Effector CD8-positive, alpha-beta T cell (primary cell): ENCODE results near the gene DAP3.
"Not testable (repeated sequence)": the region's sequence is repeated elsewhere in the genome, so short reads cannot be mapped to it uniquely, and the experiment has no call there.

Experiments
- DNase-seq: peaks from one replicate; lab custom pipeline; 2025; lab: John Stamatoyannopoulos, UW

The DAP3 gene

DNA sequence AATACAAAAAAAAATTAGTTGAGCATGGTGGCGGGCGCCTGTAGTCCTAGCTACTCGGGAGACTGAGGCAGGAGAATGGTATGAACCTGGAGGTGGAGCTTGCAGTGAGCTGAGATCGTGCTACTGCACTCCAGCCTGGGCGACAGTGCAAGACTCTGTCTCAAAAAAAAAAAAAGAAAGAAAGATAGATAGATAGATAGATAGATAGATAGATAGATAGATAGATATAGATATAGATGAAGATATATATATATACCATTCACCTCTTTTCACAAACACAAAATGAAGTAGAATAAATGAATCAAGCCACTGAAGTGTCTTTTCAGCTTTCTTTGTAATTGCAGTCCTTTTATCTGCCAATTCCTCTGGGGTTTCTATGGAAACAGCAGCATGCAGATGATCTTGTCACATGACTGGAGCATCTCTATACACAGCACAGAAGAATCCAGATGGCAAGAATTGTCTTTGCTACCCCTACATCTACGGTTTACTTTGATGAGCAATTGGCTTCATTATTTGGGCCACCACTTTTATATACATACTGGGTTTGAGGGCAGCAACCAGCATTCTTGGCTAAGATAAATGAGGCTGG, 29.7 kb downstream of the DAP3 start:
- DNase-seq: not testable (repeated sequence)

DNA sequence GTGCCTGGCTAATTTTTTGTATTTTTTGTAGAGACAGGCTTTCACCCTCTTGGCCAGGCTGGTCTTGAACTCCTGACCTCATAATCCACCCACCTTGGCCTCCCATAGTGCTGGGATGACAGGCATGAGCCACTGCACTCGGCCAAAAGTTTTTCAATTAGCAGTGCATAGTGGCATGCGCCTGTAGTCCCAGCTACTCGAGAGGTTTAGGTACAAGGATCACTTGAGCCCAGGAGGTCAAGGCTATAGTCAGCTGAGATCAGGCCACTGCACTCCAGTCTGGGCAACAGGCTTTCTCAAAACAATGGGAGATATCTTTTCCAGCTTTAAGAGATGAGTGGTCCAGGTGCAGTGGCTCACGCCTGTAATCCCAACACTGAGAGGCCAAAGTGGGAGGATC, 30.8 kb downstream of the DAP3 start:
- no peak for DNase-seq

DNA sequence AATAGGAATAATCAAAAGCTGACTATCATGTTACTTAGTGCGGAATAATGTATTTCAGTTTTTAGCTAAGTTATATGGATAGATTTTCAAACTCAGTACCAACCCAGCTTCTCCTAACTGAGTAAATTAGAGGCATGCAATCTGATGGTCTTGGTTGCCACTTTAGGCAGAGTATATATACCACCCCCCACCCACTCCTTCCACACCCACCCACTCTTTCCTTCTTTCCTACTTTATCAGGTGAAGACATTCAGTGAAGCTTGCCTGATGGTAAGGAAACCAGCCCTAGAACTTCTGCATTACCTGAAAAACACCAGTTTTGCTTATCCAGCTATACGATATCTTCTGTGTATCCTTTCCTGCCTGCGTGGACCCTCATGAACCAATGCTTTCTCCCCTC, 36.3 kb downstream of the DAP3 start:
- DNase-seq: no peak

DNA sequence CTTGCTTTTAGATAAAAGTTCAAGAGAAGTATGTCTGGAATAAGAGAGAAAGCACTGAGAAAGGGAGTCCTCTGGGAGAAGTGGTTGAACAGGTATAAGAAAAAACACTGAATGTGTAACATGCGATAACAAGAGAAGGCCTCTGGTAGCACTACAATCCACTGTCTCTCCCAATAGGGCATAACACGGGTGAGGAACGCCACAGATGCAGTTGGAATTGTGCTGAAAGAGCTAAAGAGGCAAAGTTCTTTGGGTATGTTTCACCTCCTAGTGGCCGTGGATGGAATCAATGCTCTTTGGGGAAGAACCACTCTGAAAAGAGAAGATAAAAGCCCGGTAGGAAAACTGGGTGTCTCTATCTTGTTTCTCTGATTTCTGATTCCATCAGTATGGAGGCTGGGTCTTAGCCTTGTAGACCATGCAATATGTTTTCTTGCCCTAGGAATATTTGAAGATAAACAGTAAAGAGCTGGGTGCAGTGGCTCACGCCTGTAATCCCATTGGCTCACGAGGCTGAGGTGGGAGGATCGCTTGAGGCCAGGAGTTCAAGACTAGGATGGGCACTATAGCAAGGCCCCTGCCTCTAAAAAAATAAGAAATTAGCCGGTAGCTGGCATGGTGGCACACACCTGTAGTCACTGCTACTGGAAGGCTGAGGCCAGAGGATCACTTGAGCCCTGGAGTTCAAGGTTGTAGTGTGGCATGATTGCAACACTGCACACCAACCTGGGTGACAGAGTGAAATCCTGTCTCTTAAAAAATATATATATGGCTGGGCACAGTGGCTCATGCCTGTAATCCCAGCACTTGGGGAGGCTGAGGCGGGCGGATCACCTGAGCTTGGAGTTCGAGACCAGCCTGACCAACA, 40.4 kb downstream of the DAP3 start:
- DNase-seq: no peak

DNA sequence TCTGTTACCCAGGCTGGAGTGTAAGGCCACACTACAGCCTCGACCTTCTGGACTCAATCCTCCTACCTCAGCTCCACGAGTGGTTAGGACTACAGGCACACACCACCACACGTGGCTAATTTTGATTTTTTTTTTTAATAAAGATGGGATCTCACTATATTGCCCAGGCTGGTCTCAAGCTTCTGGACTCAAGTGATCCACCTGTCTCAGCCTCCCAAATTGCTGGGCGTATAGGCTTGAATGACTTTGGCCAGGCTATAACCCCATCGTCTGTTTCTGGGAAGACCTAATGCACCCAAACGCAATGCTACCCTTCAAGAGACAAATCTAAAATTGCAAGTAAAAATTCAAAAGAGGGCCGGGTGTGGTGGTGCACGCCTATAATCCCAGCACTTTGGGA, 52.1 kb downstream of the DAP3 start:
- no peak for DNase-seq

DNA sequence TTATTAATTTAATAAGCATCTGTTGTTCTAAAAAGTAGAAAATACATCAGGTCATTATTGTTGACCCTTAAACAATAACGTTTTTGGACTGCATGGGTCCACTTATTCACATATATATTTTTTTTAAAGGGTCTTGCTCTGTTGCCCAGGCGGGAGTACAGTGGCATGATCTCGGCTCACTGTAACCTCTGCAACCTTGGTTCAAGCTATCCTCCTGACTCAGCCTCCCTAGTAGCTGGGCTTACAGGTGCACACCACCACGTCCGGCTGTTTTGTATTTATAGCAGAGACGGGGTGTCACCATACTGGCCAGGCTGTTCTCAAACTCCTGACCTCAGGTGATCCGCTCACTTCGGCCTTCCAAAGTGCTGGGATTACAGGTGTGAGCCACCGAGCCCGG, 53.0 kb downstream of the DAP3 start:
- no peak for DNase-seq

DNA sequence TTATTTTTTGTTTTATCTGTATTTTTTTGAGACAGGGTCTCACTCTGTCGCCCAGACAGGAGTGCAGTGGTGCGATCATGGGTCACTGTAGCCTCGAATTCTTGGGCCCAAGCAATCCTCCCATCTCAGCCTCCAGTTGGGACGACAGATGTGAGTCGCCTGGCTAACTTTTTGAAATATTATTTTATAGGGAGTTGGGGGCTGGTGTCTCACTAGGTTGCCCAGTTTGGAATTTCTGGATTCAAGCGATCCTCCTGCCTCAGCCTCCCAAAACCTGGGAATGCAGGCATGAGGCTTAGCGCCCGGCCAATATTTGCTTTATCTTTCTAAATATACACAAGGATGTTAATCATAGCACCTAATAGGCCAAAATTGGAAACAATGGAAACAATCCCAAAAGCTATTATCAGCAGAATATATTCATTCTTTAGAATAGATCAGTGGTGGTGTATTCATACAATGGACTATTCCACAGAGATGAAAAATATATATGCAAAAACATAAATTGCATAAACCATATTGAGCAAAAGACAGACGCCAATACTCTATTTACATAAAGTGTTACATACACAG, 55.9 kb downstream of the DAP3 start:
- no peak for DNase-seq

DNA sequence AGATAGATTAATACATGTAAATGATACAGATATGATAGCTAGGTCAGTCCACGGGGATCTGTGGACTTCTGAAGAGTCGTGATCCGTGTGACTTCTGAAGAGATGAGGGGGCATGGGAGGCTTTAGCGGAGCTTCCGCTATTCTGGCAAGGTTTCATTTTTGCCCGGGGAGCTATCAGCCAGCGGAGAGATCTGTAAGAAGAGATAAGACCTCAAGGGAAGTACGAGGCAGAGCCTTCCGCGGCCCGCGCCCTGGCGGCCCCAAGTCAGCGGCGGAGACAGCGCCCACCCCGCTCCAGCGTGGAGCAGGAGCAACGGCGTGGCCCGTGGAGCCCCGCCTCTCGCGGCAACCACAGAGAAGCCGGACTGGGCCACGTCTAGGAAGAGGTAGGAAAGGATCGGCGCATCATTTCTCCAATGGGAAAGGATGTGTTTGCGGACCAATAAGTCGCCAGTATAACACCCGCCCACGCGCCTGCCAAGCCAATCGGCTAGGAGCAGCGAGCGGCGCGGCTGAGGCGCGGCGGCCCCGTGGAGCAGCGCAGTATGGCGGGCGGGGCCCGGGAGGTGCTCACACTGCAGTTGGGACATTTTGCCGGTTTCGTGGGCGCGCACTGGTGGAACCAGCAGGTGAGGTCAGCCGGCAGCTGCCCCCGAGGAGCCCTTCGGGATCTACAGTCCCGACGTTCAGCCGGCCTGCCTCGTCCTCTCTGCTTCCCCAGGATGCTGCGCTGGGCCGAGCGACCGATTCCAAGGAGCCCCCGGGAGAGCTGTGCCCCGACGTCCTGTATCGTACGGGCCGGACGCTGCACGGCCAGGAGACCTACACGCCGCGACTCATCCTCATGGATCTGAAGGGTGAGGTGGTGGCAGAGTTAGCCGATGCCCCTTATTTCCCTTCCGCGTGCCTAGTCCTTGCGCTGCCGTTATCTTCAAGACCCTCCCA, 56.7 kb downstream of the DAP3 start:
- DNase-seq: peak; percentile 88

DNA sequence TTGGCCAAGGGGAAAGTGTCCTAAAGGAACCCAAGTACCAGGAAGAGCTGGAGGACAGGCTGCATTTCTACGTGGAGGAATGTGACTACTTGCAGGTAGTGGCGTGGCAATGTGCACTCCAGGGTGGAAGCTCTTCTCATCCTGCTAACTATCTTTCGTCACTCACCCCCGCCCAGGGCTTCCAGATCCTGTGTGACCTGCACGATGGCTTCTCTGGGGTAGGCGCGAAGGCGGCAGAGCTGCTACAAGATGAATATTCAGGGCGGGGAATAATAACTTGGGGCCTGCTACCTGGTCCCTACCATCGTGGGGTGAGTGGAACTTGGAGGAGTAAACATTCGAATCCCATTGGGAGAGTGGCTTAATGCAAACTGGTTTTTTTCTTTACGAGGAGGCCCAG, 58.7 kb downstream of the DAP3 start:
- DNase-seq: not testable (repeated sequence)

DNA sequence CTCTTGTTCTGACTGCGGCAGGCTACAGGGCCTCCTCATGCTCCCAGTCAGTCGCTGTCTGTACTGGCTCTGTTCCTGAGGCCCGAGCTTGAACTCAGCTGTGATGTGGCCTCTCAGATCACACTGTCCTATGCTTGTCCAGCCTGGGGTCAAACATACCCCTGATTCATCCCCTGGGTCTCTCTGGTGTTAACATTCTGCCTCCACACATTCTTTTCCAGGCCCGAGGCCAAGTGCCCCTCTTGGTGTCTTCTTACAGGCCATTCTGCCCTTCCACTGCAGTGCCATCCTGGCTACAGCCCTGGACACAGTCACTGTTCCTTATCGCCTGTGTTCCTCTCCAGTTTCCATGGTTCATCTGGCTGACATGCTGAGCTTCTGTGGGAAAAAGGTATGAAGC, 59.2 kb downstream of the DAP3 start:
- DNase-seq: not testable (repeated sequence)

DNA sequence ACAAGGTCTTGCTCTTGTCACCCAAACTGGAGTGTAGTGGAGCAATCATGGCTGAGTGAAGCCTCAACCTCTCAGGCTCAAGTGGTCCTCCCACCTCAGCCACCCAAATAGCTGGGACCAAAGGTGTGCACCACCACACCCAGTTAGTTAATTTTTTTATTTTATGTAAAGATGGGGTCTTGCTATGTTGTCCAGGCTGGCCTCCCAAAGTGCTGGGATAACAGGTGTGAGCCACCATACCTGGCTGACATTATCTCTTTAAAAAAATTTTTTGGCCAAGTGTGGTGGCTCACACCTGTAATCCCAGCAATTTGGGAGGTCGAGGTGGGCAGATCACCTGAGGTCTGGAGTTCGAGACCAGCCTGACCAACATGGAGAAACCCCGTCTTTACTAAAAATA, 70.1 kb downstream of the DAP3 start:
- not testable (repeated sequence) for DNase-seq

DNA sequence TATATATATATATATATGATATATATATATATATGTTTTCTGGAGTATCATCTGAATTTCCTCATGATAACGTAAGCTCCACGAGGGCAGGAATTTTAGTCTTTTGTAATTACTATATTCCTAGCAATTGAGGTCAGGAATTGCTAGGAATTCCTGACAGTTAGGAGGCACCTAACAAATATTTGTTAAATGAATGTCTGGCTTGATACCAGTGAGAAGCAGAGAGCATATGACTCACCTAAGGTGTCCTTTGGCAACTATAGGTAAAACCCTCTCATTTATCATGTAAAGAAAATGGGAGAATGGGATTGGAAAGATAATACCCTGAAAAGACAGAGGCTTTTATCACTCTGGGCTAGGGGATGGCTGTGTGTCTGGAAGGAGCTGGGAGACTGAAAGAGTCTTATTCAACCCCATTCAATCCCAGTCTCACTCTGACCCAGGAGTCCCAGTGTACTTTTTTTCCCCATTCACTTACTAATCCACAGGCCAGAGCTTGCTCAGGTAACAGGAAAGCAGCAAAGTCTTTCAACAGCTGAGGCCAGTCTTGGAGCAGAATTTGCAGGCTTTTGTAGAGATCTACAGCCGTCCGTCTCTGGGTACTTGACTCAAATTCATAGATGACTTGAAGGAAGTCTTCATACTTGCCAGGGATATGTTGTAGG, 71.2 kb downstream of the DAP3 start:
- no peak for DNase-seq

DNA sequence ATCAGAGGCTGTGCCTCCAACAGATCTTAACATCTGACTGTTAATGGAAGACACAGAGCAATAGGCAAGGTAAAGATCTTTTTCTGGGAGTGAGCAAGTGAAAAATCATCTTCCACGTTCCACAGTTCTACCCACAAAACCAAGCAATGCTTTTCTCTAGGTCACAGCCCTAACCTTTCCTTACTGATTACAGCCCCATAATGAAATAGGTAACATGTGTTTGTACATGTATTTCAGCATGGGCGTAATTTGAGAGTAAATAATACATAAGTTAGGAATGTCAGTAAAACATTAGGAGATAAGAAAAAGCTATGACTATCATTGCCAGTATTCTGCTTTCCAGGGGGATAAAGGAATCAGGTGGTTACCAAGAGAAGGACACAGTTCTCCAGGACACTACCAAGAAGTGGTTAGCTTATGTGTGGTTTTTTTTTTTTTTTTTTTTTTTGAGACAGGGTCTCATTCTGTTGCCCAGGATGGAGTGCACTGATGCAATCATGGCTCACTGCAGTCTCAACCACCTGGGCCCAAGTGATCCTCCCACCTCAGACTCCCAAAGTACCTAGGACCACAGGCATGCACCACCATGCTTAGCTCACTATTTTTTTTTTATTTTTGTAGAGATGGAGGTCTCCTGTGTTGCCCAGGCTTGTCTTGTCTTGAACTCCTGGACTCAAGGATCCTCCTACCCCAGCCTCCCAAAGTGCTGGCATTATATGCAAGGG, 72.0 kb downstream of the DAP3 start:
- no peak for DNase-seq

DNA sequence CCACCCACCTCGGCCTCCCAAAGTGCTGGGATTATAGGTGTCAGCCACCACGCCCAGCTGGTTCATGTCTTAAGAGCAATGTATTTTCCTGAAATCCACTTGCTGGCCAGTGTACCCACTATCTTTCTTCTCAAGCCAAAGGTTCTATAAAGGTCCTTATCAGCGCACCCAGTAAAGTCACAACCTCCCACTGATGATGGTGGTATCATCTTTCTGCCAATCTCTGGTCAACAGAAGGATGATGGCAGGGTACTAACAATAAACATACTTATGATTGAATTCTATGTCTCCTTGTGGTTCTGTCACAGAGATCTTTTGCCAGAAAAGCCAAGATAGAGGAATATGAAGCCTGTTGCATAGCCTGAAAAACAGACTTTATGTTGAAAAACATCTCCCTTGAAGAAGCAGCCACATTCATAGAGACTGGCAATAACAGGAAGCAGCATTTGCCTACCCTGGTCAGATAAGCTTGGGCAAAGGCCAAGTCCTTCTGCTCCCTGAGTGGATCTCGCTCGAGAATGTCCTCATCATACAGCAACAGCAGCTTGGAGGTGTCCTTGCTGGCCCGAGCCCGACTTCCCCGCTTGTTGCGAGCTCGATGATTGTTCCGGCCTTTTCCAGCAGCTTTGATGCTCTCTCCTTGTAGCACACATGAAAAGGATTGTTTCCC, 73.0 kb downstream of the DAP3 start:
- DNase-seq: no peak

DNA sequence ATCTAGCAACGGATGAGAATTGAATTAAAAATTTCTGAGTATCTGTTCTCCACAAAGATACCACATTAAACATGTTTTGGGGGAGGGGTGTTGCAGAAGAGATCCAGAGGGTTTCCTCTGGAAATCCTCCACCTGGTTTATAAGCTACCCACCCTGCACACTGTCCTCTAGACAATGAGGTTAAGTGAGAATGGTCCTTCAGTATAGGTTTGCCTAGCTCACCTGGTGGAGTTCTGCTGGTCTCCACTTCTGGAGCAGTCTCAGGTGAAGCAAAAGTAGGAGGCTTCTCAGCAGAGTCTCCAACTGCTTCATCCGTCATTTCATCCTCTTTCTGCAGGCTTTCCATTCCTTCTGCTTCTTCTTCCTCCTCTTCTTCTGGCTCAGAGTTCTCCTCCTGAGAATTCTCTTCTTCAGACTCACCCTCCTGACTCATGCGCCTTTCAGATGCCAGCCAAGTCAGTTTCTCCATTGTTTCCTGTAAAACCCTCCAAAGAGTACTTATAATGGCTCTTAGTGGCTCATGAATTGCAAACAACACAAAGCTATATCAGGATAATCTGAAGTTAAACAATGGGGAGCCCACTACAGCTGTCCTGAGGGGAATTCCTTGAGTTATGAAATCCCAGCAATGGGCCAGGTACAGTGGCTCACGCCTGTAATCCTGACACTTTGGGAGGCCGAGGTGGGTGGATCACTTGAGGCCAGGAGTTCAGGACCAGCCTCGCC, 74.4 kb downstream of the DAP3 start:
- DNase-seq: not testable (repeated sequence)

DNA sequence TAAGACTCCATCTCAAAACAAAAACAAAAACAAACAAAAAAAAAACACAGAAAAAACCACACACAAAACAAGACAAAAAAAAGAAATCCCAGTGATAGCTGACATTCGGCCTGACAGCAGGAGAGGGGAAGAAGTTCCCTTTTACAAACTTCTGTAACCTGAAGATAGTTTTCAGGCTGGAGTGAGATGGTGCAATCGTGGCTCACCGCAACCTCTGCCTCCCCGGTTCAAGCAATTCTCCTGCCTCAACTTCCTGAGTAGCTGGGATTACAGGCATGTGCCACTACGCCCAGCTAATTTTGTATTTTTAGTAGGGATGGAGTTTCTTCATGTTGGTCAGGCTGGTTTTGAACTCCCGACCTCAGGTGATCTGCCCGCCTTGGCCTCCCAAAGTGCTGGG, 75.1 kb downstream of the DAP3 start:
- not testable (repeated sequence) for DNase-seq

DNA sequence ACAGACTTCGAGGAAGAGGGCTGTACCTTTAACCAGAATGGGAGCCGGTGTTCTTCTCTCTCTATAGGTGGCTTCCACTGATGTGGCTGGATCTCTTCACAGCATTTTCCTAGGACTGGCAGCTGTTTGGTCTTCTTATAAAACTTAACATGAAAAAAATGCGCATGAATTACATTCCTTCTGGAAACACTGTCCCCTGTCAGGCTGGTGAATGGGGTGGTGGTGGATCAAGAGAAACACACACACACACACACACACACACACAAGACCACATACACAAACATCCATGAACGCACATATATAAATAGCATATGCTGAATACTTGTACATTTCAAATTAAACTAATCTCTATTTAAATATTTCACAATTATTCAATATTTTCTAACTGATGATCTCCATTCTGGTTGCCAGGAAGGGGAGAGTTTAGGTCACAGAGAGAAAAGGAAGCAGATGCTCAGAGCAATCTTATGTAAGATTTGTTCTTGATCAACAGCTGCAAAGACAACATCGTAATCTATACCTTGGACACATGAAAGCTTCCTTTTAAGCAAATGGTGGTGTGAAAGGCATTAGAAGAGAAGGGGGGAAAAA, 78.6 kb downstream of the DAP3 start:
- not testable (repeated sequence) for DNase-seq

DNA sequence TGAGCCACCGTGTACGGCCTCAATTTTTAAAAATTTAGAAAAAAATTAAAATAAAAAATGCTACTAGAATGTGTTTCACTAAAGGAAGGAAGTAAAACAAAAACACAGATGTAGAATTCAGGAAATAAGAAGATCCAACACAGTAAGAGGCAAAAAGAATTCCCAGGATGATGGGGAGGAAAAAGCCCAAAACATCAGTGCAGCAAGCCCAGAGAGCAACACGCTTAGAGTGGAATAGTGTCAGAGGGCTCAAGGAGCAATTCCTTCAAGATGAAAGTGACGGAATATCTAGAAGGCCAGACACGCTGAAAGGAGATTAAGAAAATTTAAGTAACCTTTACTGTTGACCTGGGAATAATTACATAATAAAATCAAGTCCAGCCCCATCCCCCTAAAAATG, 80.4 kb downstream of the DAP3 start:
- DNase-seq: no peak

DNA sequence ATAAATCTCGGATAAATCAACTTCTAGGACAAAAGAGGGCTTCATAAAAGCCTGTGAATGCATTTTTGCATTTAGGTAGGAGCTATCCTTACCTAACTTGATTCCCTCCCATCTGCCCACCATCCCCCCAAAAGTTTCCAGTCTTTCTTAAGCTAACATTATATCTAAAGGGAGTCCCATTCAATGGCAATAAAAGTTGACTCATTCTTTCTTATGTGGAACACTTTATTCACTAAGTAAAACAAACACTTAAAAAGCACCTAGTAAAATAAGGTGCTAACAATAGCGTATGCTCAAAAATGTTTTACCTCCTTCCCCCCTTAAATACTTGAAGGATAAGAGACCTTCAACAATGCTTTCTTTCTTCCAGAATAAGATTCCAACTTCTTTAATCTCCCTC, 84.3 kb downstream of the DAP3 start:
- no peak for DNase-seq
